Tracheal epithelial cell (primary cell): Measurements from ENCODE around the gene DNA2. TPM values are rescaled to one million over a fixed set of nuclear protein-coding genes. Genes with fewer than 3 reads are reported as not detected.

Experiments used
- total RNA-seq: library from RNA; depleted of rRNA; stranded (reverse); fragments of >200 nt; gene quantifications from 2 replicates; pipeline ENCODE4 v1.2.1, GENCODE V29; 2014

The DNA2 gene, protein sequence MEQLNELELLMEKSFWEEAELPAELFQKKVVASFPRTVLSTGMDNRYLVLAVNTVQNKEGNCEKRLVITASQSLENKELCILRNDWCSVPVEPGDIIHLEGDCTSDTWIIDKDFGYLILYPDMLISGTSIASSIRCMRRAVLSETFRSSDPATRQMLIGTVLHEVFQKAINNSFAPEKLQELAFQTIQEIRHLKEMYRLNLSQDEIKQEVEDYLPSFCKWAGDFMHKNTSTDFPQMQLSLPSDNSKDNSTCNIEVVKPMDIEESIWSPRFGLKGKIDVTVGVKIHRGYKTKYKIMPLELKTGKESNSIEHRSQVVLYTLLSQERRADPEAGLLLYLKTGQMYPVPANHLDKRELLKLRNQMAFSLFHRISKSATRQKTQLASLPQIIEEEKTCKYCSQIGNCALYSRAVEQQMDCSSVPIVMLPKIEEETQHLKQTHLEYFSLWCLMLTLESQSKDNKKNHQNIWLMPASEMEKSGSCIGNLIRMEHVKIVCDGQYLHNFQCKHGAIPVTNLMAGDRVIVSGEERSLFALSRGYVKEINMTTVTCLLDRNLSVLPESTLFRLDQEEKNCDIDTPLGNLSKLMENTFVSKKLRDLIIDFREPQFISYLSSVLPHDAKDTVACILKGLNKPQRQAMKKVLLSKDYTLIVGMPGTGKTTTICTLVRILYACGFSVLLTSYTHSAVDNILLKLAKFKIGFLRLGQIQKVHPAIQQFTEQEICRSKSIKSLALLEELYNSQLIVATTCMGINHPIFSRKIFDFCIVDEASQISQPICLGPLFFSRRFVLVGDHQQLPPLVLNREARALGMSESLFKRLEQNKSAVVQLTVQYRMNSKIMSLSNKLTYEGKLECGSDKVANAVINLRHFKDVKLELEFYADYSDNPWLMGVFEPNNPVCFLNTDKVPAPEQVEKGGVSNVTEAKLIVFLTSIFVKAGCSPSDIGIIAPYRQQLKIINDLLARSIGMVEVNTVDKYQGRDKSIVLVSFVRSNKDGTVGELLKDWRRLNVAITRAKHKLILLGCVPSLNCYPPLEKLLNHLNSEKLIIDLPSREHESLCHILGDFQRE
- total RNA-seq, result 3.8 and 5.1 TPM in 2 replicates

DNA sequence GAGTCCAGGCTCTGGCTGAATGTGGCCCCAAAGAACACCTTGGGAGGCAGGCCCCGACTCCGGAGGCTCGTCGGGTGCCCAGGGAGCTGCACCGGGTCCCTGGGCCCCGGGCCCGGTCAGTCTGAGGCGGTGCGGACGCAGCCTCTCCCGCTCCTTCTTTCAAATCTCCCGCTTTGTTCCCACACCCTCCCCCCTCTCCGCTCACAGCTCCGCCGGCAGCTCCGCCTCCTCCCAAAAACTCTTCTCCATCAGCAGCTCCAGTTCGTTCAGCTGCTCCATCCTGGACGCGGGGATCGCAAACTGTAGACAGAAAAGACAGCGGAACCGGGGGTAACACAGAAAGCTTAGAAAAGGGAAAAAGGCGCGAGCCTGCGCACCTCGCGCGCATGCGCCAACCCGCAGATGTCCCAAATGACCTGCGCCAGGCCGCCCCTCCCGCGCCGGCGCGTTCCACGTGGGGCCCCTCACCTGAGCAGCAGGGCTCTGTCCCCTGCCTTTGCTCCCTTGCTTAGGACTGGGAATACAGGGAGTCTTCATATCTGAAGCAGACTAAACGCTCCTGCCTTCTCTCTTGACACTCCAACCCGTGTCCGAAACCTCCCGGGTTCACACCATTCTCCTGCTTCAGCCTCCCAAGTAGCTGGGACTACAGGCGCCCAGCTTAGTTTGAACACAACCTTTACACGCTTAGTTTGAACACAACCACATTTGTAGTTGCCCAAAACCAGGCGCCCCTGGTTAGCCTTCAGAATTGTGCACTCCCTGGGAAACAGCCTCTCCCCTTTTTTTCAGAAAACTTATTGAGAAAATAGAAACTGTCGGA, at the start of gene DNA2:
Gene DNA2 (minus strand): TSS at position 388 of the 823 bp plus-strand sequence. CDS start 109 bp downstream, at position 279.

DNA sequence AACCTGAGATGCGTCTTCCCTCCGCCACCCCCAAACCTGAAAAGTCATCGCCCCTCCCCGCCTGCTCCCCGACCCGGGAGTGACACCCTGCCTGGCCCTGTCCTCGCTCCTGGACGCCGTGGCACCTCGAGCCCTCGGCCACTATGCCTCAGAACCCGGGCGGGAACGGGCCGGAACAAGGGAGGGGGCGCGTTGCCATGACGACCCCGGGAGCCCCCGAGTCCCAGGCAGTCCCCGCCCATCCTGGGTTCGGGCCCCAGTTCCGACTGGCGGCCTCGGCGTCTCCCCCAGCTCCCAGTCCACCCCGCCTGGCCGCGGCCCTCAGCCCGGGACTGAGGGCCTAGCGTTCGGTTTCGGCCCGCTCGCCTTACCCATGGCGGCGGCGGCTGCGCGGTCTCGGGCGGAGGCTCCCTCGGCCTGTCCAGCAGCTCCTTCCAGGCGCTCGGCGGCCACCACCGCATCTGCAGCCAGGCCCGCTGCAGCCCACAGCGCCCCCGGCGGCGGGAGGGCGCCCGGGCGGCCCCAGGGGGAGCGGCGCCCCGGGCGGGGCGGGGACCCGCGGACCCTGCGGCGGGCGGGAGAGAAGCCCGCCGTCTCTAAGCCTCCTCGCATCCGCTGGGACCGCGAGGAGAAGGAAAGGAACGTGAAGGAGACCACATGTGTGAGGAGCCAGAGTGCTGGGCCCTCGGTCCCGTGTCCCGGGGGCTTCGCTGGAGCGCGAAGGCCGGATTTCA, 64.8 kb downstream of the DNA2 start, which contains the start of gene RUFY2:
Gene RUFY2 (minus strand): TSS at position 463 of the 734 bp plus-strand sequence. CDS start 88 bp downstream, at position 375.

Other genes starting within 250 kb of the DNA2 start
- gene ATOH7, start 239.9 kb downstream of the DNA2 start, total RNA-seq, result not detected in 2 replicates
- 14.7 and 18.3 TPM in 2 replicates for gene HNRNPH3, start 139.9 kb downstream of the DNA2 start, total RNA-seq
- gene PBLD, start 139.0 kb downstream of the DNA2 start, total RNA-seq, result 1.1 and 2.4 TPM in 2 replicates
- gene RUFY2, start 64.7 kb downstream of the DNA2 start, total RNA-seq, result 15.7 and 20.9 TPM in 2 replicates
- 9.2 and 19.0 TPM in 2 replicates for gene SLC25A16, start 55.5 kb upstream of the DNA2 start, total RNA-seq
- 0.21 and 0.24 TPM in 2 replicates for gene TET1, start 88.4 kb upstream of the DNA2 start, total RNA-seq
- gene CCAR1, start 249.3 kb upstream of the DNA2 start, total RNA-seq, result 15.2 and 23.7 TPM in 2 replicates